A549 treated with AZD9567 at 1 μM for 4 hours (cell line): ENCODE results near the gene OR2J3. TPM values are rescaled to one million over a fixed set of nuclear protein-coding genes. Genes with fewer than 3 reads are reported as not detected.

Experiments used
- total RNA-seq: library from RNA; stranded (reverse); fragments of 200-300 nt; extraction: Qiagen RNA extraction; gene quantifications from 5 replicates; pipeline ENCODE4 v1.2.3, GENCODE V29; 2022; ENCODE audit not compliant: insufficient read depth

OR2J3 gene
- not detected in 5 replicates for total RNA-seq

DNA sequence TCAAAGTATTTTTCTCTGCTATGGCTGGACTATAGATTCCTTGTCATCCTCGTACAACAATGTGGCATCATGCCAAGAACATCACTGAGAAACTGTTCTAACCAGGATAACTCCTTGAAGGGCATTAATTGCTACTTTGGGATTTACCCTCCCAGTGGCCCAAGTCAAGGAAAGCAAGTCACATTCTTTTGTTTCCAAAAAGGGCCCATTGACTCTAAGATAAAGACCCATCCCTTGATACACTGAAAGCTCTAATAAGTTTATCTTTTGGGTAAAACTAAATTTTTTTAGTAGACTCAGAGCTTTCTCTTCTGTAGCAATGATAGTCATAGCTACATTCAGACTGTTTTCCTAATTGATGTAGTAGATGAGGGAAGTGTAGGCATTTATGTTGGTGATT is at the start of gene OR2J3:
Gene OR2J3 (plus strand): TSS at position 301 of the 400 bp plus-strand sequence. CDS start 3,833 bp downstream, outside the sequence.

DNA sequence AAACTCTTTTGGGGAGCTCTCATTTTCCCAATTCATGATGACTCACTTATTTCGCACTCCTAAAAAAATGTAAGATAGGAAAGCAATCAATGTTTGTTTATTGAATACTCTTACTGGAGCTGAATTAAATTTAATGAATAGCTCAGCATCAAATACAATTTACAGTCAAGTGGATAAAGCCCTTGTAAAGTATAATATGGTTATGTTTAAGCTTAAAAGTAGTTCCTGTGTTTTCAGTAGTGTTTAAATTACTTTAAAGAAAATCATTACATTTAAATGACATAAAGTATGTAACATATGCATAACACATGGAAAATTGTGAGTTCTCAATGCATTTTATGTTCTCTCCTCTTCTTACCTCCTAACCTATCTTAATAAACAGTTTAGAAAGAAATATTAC is 20.6 kb upstream of the OR2J3 start, which contains the start of gene OR2B3:
Gene OR2B3 (minus strand): TSS at position 101 of the 400 bp plus-strand sequence. CDS start 65 bp downstream, at position 36.

DNA sequence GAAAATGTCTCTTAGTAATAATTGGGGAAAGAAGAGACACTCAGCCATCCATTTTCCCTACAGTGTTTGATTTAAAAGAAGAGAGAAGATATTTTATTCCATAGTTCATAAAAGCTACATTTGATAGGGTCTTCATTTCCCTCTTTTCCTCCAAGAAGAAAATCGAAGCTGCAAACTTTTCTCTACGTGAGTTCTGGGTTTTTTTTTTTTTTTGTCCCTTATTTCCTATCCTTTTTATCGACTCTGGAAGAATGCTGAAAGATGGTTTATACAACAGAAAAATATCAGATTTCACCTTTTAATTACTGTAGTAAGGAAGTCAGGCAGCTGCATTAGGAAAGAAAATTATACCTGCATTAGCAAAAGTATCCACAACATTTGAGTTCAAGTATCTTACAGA is 8.7 kb upstream of the OR2J3 start, which contains the start of gene OR2J1:
Gene OR2J1 (plus strand): TSS at position 301 of the 400 bp plus-strand sequence. CDS start 1,453 bp downstream, outside the sequence.

Other genes with a start within 250 kb of the OR2J3 start
- gene TRIM27, start 184.1 kb upstream of the OR2J3 start, total RNA-seq, result 34.8 to 47.7 TPM (median 45.0 TPM) in 5 replicates
- 0.15 to 0.25 TPM (median 0.19 TPM) in 4 of 5 replicates, not detected in the other for gene ZNF311, start 102.7 kb upstream of the OR2J3 start, total RNA-seq
- gene OR2W1, start 62.9 kb upstream of the OR2J3 start, total RNA-seq, result not detected in 5 replicates
- gene OR2B3, start 20.7 kb upstream of the OR2J3 start, total RNA-seq, result not detected in 5 replicates
- gene OR2J1, start 8.6 kb upstream of the OR2J3 start, total RNA-seq, result not detected in 5 replicates
- gene OR2J2, start 62.8 kb downstream of the OR2J3 start, total RNA-seq, result not detected in 5 replicates
- not detected in 5 replicates for gene OR14J1, start 193.6 kb downstream of the OR2J3 start, total RNA-seq